HUES6 (cell line): Measurements from ENCODE around the gene TNFAIP8L2.

Experiments used
- H3K27ac ChIP-seq: 2 replicates; pipeline ENCODE4 v1.7.0; 2013; ENCODE audit warnings: low read depth, mild to moderate bottlenecking, low read length, inconsistent platforms
- H3K27me3 ChIP-seq: 2 replicates; pipeline ENCODE4 v1.6.1; 2013; ENCODE audit warnings: low read length; ENCODE audit not compliant: control insufficient read depth, insufficient read depth
- H3K36me3 ChIP-seq: 2 replicates; pipeline ENCODE4 v1.6.1; 2013; ENCODE audit warnings: low read length; ENCODE audit not compliant: control insufficient read depth, insufficient read depth
- H3K4me1 ChIP-seq: 2 replicates; pipeline ENCODE4 v1.6.1; 2013; ENCODE audit warnings: low read length; ENCODE audit not compliant: control insufficient read depth, insufficient read depth
- H3K4me3 ChIP-seq: 2 replicates; pipeline ENCODE4 v1.5.1; 2013; ENCODE audit warnings: low read depth, low read length
- H3K9ac ChIP-seq: one replicate; pipeline ENCODE4 v1.6.1; 2013; ENCODE audit warnings: mild to moderate bottlenecking, low read length
- H3K9me3 ChIP-seq: 2 replicates; pipeline ENCODE4 v1.6.1; 2013; ENCODE audit warnings: low read depth, low read length; ENCODE audit not compliant: control insufficient read depth, insufficient read depth

TNFAIP8L2 gene

GRCh38 chr1:151146412-151147131 lies 9.9 kb upstream of the TNFAIP8L2 start, which contains the start of gene SEMA6C:
Gene SEMA6C (minus strand): TSS chr1:151146631. CDS start chr1:151142621, 4,010 bp downstream.
- H3K9me3 ChIP-seq, result no peaks in the 10 kb centered on the region
- H3K9ac ChIP-seq, result peak within 1 kb of the TSS; percentile 73
- peaks cover 25% of the 10 kb centered on the region for H3K27me3 ChIP-seq
- H3K27ac ChIP-seq, result no peak within 1 kb of the TSS
- H3K36me3 ChIP-seq, result no peaks in the 10 kb centered on the region
- H3K4me1 ChIP-seq, result peaks cover 38% of the 10 kb centered on the region
- peak within 1 kb of the TSS; percentile 73 for H3K4me3 ChIP-seq

- no peaks in the 10 kb centered on the region for H3K36me3 ChIP-seq
- H3K9ac ChIP-seq, result peak overlapping the region; percentile 29
- H3K4me3 ChIP-seq, result peak overlapping the region; percentile 73
- H3K27me3 ChIP-seq, result peaks cover 25% of the 10 kb centered on the region
- H3K9me3 ChIP-seq, result no peaks in the 10 kb centered on the region
- no peak overlapping the region for H3K27ac ChIP-seq
- H3K4me1 ChIP-seq, result peaks cover 38% of the 10 kb centered on the region
Measured at GRCh38 chr1:151147132-151147503, 9.3 kb upstream of the TNFAIP8L2 start.

- Histone ChIP-seq H3K4me3 (no peak overlapping the region), H3K9ac (no peak overlapping the region), H3K27me3 (peaks cover 25% of the 10 kb centered on the region), H3K4me1 (peaks cover 37% of the 10 kb centered on the region), H3K27ac (no peak overlapping the region), H3K36me3 (no peaks in the 10 kb centered on the region), H3K9me3 (no peaks in the 10 kb centered on the region)
Measured at GRCh38 chr1:151147665-151148064, 8.8 kb upstream of the TNFAIP8L2 start.

GRCh38 chr1:151157067-151157531 lies 650 bp downstream of the TNFAIP8L2 start:
- no peak overlapping the region for H3K27ac ChIP-seq
- H3K36me3 ChIP-seq, result peaks cover 32% of the 10 kb centered on the region
- H3K27me3 ChIP-seq, result no peaks in the 10 kb centered on the region
- no peak overlapping the region for H3K4me3 ChIP-seq
- H3K4me1 ChIP-seq, result no peaks in the 10 kb centered on the region
- H3K9ac ChIP-seq, result no peak overlapping the region
- H3K9me3 ChIP-seq, result no peaks in the 10 kb centered on the region

GRCh38 chr1:151158326-151158725 lies 1.9 kb downstream of the TNFAIP8L2 start:
- Histone ChIP-seq H3K4me1 (no peaks in the 10 kb centered on the region), H3K9ac (no peak overlapping the region), H3K9me3 (no peaks in the 10 kb centered on the region), H3K36me3 (peaks cover 32% of the 10 kb centered on the region), H3K4me3 (no peak overlapping the region), H3K27me3 (no peaks in the 10 kb centered on the region), H3K27ac (no peak overlapping the region)

- Histone ChIP-seq H3K9me3 (no peaks in the 10 kb centered on the region), H3K27me3 (no peaks in the 10 kb centered on the region), H3K36me3 (peaks cover 32% of the 10 kb centered on the region), H3K9ac (no peak overlapping the region), H3K27ac (no peak overlapping the region), H3K4me1 (no peaks in the 10 kb centered on the region), H3K4me3 (no peak overlapping the region)
Measured at GRCh38 chr1:151158751-151159251, 2.4 kb downstream of the TNFAIP8L2 start.

GRCh38 chr1:151159373-151159772 lies 2.9 kb downstream of the TNFAIP8L2 start:
- Histone ChIP-seq H3K4me3 (no peak overlapping the region), H3K27ac (no peak overlapping the region), H3K27me3 (no peaks in the 10 kb centered on the region), H3K9me3 (no peaks in the 10 kb centered on the region), H3K4me1 (peaks cover under 1% of the 10 kb centered on the region), H3K36me3 (peaks cover 32% of the 10 kb centered on the region), H3K9ac (no peak overlapping the region)

- Histone ChIP-seq H3K9me3 (no peaks in the 10 kb centered on the region), H3K36me3 (peaks cover 34% of the 10 kb centered on the region), H3K4me3 (peak overlapping the region; percentile 95), H3K27me3 (no peaks in the 10 kb centered on the region), H3K27ac (no peak overlapping the region), H3K4me1 (peaks cover 7% of the 10 kb centered on the region), H3K9ac (peak overlapping the region; percentile 63)
Measured at GRCh38 chr1:151164732-151165280, 8.4 kb downstream of the TNFAIP8L2 start.

- Histone ChIP-seq H3K27ac (peak overlapping the region; percentile 18; the same call in 1 of the 2 replicates), H3K27me3 (no peaks in the 10 kb centered on the region), H3K36me3 (peaks cover 35% of the 10 kb centered on the region), H3K4me1 (peaks cover 7% of the 10 kb centered on the region), H3K9ac (peak overlapping the region; percentile 63), H3K4me3 (peak overlapping the region; percentile 95), H3K9me3 (no peaks in the 10 kb centered on the region)
Measured at GRCh38 chr1:151165281-151165737, 8.9 kb downstream of the TNFAIP8L2 start.

GRCh38 chr1:151165738-151166504 lies 9.5 kb downstream of the TNFAIP8L2 start, which contains the start of the genes LYSMD1 and SCNM1:
Gene LYSMD1 (minus strand): TSS chr1:151165902. CDS start chr1:151165258, 644 bp downstream.
Gene SCNM1 (plus strand): TSS chr1:151166144. CDS start chr1:151166153, 9 bp downstream.
- peak within 1 kb of the TSS; percentile 35; the same call in 1 of the 2 replicates for H3K27ac ChIP-seq
- peaks cover 7% of the 10 kb centered on the region for H3K4me1 ChIP-seq
- H3K9me3 ChIP-seq, result no peaks in the 10 kb centered on the region
- H3K27me3 ChIP-seq, result no peaks in the 10 kb centered on the region
- H3K36me3 ChIP-seq, result peaks cover 33% of the 10 kb centered on the region
- peak within 1 kb of the TSS; percentile 95 for H3K4me3 ChIP-seq
- peak within 1 kb of the TSS; percentile 89 for H3K9ac ChIP-seq
